PC-3 (cell line): ENCODE results near the gene UCKL1. TPM values are rescaled to one million over a fixed set of nuclear protein-coding genes. Genes with fewer than 3 reads are reported as not detected.

Source experiments
- ATAC-seq: fragments of 200-7000 bp; cut with Tn5 transposase; 2 replicates; pipeline ENCODE4 v1.9.1; 2020; ENCODE audit warnings: mild to moderate bottlenecking, moderate library complexity
- BruUV-seq: library from RNA; stranded (reverse); fragments of 400-500 nt; replicated peaks from 2 replicates; lab custom pipeline; 2021; lab: Mats Ljungman, UMichigan
- CTCF ChIA-PET: fragments of 300-600 bp; sonication (Branson Sonifier 250); formaldehyde crosslinking; loops from one replicate; lab custom pipeline; 2022; ENCODE audit warnings: antibody characterized with exemption; lab: Charles Lee
- POLR2A ChIA-PET: fragments of 300-600 bp; sonication (Branson Sonifier 250); formaldehyde crosslinking; loops from one replicate; lab custom pipeline; 2022; ENCODE audit warnings: antibody characterized with exemption; ENCODE audit not compliant: unreplicated experiment; lab: Charles Lee
- DNase-seq: peaks from one replicate; pipeline ENCODE4 v3.0.0-alpha.2; 2015
- H2AFZ ChIP-seq: fragments of 300-600 bp; sonication (generic); 2 replicates; pipeline ENCODE4 v1.6.0; 2016; ENCODE audit warnings: antibody characterized with exemption, low read length
- H3F3A ChIP-seq: fragments of 300-600 bp; sonication (generic); one replicate; pipeline ENCODE4 v1.6.0; 2017; ENCODE audit warnings: antibody characterized with exemption, low read length, control low read depth, mild to moderate bottlenecking; ENCODE audit not compliant: unreplicated experiment
- H3K27ac ChIP-seq: fragments of 300-600 bp; sonication (generic); 2 replicates; pipeline ENCODE4 v1.5.1; 2016; ENCODE audit warnings: mild to moderate bottlenecking, low read length
- H3K27me3 ChIP-seq: fragments of 300-600 bp; sonication (generic); 2 replicates; pipeline ENCODE4 v1.6.1; 2016; ENCODE audit warnings: low read length, mixed read lengths
- H3K36me3 ChIP-seq: fragments of 300-600 bp; sonication (generic); 2 replicates; pipeline ENCODE4 v1.6.1; 2016; ENCODE audit warnings: low read depth, mixed run types, low read length, mixed read lengths
- H3K4me1 ChIP-seq: fragments of 300-600 bp; sonication (generic); 2 replicates; pipeline ENCODE4 v1.5.1; 2016; ENCODE audit warnings: low read length; ENCODE audit not compliant: insufficient read depth
- H3K4me2 ChIP-seq: fragments of 300-600 bp; sonication (generic); 2 replicates; pipeline ENCODE4 v1.6.0; 2016; ENCODE audit warnings: low read length
- H3K4me3 ChIP-seq: fragments of 300-600 bp; sonication (generic); 2 replicates; pipeline ENCODE4 v1.5.1; 2016; ENCODE audit warnings: mild to moderate bottlenecking, low read length, mixed read lengths
- H3K79me2 ChIP-seq: fragments of 300-600 bp; sonication (generic); 2 replicates; pipeline ENCODE4 v1.6.1; 2017; ENCODE audit warnings: low read length, mixed read lengths
- H3K9ac ChIP-seq: fragments of 300-600 bp; sonication (generic); 2 replicates; pipeline ENCODE4 v1.6.0; 2016; ENCODE audit warnings: mild to moderate bottlenecking, low read length
- H3K9me2 ChIP-seq: fragments of 300-600 bp; sonication (generic); replicated peaks from 2 replicates; pipeline ENCODE4 v1.6.1; 2016; ENCODE audit warnings: mixed run types, low read length, mixed read lengths
- H3K9me3 ChIP-seq: fragments of 300-600 bp; sonication (generic); 2 replicates; pipeline ENCODE4 v1.6.1; 2016; ENCODE audit warnings: low read length, mixed read lengths
- H4K20me1 ChIP-seq: fragments of 300-600 bp; sonication (generic); 2 replicates; pipeline ENCODE4 v1.6.1; 2016; ENCODE audit warnings: low read length, mixed read lengths
- EZH2 ChIP-seq: fragments of 300-600 bp; sonication (generic); IDR thresholded peaks from one replicate; pipeline ENCODE4 v1.6.1; 2017; ENCODE audit warnings: antibody characterized with exemption, mild to moderate bottlenecking, low read length; ENCODE audit not compliant: unreplicated experiment
- EZH2phosphoT487 ChIP-seq: fragments of 300-600 bp; sonication (generic); IDR thresholded peaks from 2 replicates; pipeline ENCODE4 v1.6.1; 2018; ENCODE audit warnings: mild to moderate bottlenecking, antibody characterized with exemption, low read length, borderline replicate concordance
- intact Hi-C: fragments of 100-400 bp; cut with micrococcal nuclease; formaldehyde crosslinking; loops from 2 replicates; pipeline ENCODE4 v1.9.0; 2023
- total RNA-seq: library from RNA; depleted of rRNA; stranded (reverse); fragments of >200 nt; gene quantifications from 2 replicates; pipeline ENCODE4 v1.2.3, GENCODE V29; 2014
- TF ChIP-seq, protein P1 (sequence below): fragments of 300-600 bp; sonication (generic); conservative IDR thresholded peaks from 2 replicates; pipeline ENCODE4 v1.5.1; 2017; ENCODE audit warnings: antibody characterized with exemption, low read depth, mild to moderate bottlenecking, low read length

UCKL1 gene
- total RNA-seq, 1 experiment from 2014 or later = 37.2 TPM

DNA sequence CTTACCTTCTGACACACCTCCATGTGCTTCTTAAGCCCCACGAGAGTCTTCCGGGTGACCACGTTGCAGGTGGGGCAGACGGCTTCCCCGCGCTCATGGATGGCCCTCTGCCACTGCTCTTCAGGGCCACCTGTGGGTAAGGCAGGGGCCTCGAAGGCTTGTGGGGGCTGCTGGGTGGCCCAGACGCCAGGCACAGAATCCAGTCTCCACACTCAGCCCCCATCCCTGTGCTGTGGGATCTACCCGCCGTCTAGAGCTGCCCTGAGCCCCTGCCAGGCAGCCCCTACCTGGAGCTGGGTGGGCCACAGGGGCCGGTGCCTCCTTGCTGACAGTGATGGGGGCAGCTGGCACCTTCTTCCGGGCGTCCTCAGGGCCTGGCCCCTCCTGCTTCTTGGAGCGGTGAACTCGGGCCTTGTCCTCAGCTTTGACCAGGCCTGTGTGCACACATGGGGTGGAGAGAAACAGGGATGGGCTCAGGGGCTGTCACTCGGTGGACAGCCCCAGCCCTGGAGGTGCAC lies 7.6 kb upstream of the UCKL1 start:
- Histone ChIP-seq H3K4me2 (no peak overlapping the region), H3F3A (no peaks in the 10 kb centered on the region), H4K20me1 (no peaks in the 10 kb centered on the region), H3K36me3 (peaks cover 5% of the 10 kb centered on the region; the same call in 1 of the 2 replicates), H3K9ac (no peak overlapping the region), H3K4me3 (no peak overlapping the region), H2AFZ (no peak overlapping the region), H3K4me1 (no peaks in the 10 kb centered on the region), H3K9me2 (no peaks in the 10 kb centered on the region), H3K27me3 (no peaks in the 10 kb centered on the region), H3K27ac (no peak overlapping the region), H3K79me2 (peaks cover 11% of the 10 kb centered on the region), H3K9me3 (no peaks in the 10 kb centered on the region)
- DNase-seq (no peak), ATAC-seq (no peak)
- ChIA-PET POLR2A (no interaction called here), CTCF (no interaction called here)
- no TSS peak for BruUV-seq
- TF ChIP-seq EZH2 = no peak
- TF ChIP-seq, protein P1, sequence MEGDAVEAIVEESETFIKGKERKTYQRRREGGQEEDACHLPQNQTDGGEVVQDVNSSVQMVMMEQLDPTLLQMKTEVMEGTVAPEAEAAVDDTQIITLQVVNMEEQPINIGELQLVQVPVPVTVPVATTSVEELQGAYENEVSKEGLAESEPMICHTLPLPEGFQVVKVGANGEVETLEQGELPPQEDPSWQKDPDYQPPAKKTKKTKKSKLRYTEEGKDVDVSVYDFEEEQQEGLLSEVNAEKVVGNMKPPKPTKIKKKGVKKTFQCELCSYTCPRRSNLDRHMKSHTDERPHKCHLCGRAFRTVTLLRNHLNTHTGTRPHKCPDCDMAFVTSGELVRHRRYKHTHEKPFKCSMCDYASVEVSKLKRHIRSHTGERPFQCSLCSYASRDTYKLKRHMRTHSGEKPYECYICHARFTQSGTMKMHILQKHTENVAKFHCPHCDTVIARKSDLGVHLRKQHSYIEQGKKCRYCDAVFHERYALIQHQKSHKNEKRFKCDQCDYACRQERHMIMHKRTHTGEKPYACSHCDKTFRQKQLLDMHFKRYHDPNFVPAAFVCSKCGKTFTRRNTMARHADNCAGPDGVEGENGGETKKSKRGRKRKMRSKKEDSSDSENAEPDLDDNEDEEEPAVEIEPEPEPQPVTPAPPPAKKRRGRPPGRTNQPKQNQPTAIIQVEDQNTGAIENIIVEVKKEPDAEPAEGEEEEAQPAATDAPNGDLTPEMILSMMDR = no peak
- intact Hi-C loops = no loop called here

- Histone ChIP-seq H3K4me3 (no peak overlapping the region), H3K9me2 (no peaks in the 10 kb centered on the region), H3K4me1 (no peaks in the 10 kb centered on the region), H3K9me3 (no peaks in the 10 kb centered on the region), H3K9ac (no peak overlapping the region), H3K4me2 (no peak overlapping the region), H3K79me2 (peaks cover 6% of the 10 kb centered on the region), H3K27ac (no peak overlapping the region), H2AFZ (no peak overlapping the region), H4K20me1 (no peaks in the 10 kb centered on the region), H3K36me3 (peaks cover 5% of the 10 kb centered on the region; the same call in 1 of the 2 replicates), H3F3A (no peaks in the 10 kb centered on the region), H3K27me3 (no peaks in the 10 kb centered on the region)
- TF ChIP-seq, protein P1 = no peak
- TF ChIP-seq EZH2 (no peak), EZH2phosphoT487 (no peak)
- ATAC-seq (no peak), DNase-seq (no peak)
- CTCF ChIA-PET = no interaction called here
- intact Hi-C loops = no loop called here
- POLR2A ChIA-PET = no interaction called here
- BruUV-seq = no TSS peak
Observed at GRCh38 chr20:63963348-63963741, 7.1 kb upstream of the UCKL1 start.

- no peaks in the 10 kb centered on the region for H3K27me3 ChIP-seq
- no peaks in the 10 kb centered on the region for H3K9me3 ChIP-seq
- no peaks in the 10 kb centered on the region for H3K79me2 ChIP-seq
- intact Hi-C loops = no loop called here
- no peaks in the 10 kb centered on the region for H3K9me2 ChIP-seq
- no peak overlapping the region for H2AFZ ChIP-seq
- TF ChIP-seq, protein P1 = no peak
- TF ChIP-seq EZH2 (no peak), EZH2phosphoT487 (no peak)
- BruUV-seq = no TSS peak
- H3F3A ChIP-seq = no peaks in the 10 kb centered on the region
- ChIA-PET POLR2A (no interaction called here), CTCF (no interaction called here)
- ATAC-seq = no peak
- H4K20me1 ChIP-seq = no peaks in the 10 kb centered on the region
- DNase-seq = no peak
- no peak overlapping the region for H3K9ac ChIP-seq
- H3K4me1 ChIP-seq = peaks cover 3% of the 10 kb centered on the region; the same call in 1 of the 2 replicates
- H3K36me3 ChIP-seq = peaks cover 5% of the 10 kb centered on the region; the same call in 1 of the 2 replicates
- no peak overlapping the region for H3K27ac ChIP-seq
- no peak overlapping the region for H3K4me3 ChIP-seq
- no peak overlapping the region for H3K4me2 ChIP-seq
Observed at GRCh38 chr20:63962426-63963347, 6.5 kb upstream of the UCKL1 start.
